Activated naive CD4-positive, alpha-beta T cell treated with anti-CD3 and anti-CD28 coated beads, Interleukin-2, amount 10 ng/mL, durations not matched to agents 5 hours and 36 hours (primary cell): ENCODE measurements around the gene FPGT. TPM values are rescaled to one million over a fixed set of nuclear protein-coding genes. Genes with fewer than 3 reads are reported as not detected.

Experiments
- total RNA-seq, 2 experiments: library from RNA; stranded (reverse); gene quantifications; one replicate each; pipeline ENCODE4 v1.2.3, GENCODE V29; 2021

The FPGT gene
- 1 to 10 TPM; 6.9 to 8.4 TPM for total RNA-seq

DNA sequence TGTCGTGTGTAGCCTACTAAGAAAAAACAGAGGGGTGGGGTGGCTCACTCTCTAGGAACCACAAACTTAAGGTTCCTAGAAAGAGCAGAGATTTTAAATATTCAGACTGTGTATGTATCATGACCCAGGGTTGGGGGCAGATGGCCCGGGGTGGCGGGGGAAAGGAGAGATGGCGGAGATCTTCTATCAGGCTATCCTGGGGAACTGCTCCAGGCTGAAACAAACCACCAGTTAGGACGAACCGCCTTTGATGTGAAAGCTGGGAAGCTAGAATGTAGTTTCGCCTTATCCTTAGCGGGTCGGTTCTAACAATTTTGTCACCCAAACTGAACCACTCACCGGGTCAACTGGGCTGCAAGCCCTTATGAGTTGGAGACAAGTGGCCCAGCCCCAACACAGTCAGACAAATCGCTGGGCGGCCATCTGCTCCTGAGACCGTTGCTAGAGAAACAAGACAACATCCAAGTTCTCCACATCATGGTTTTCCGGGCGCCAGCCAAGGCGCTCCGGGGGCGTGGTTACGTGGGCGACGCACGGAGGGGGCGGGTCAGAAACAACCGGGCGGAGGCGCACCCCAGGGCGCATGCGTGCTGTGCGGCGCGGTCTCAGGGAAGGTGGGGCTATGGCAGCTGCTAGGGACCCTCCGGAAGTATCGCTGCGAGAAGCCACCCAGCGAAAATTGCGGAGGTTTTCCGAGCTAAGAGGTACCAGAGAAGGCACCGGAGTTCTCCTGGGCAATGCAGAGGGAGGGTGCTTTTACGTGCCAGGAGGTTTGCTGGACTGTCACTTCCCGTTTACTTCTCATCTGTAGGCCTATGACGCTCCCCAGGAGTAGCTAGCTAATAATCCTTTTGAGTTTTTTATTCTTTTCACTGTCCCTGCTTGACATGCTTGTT lies at the start of gene FPGT, which contains the start of gene LRRIQ3:
FPGT (plus strand) TSS at position 586 of the 896 bp plus-strand sequence; CDS start at position 623, 37 bp downstream.
LRRIQ3 (minus strand) TSS at position 520 of the 896 bp plus-strand sequence. CDS start 14,492 bp downstream, outside the sequence.

DNA sequence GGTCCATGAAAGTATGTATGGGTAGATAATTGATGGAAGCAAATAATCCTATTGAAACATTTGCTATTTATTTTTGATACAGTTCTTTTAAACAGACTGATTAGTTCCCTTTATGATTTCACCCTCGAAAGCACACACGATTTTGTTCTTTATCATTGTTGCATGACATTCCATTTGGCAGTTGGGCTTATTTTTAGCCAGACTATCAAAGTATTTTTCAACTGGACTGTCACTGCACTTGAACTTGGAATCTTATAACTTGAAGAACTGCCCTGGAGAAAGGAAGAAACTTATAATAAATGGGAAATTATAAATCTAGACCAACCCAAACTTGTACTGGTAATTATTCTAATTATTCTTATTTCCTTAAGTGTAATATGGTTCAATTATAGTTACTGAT lies 37.1 kb downstream of the FPGT start, which contains the start of gene TNNI3K:
TNNI3K (plus strand) TSS at position 235 of the 400 bp plus-strand sequence; CDS start at position 300, 65 bp downstream.

Other genes starting within 250 kb of the FPGT start
- gene LRRIQ3, start 66 bp upstream of the FPGT start, total RNA-seq = under 1 TPM; 0.60 to 0.70 TPM
- gene TNNI3K, start 37.1 kb downstream of the FPGT start, total RNA-seq = not detected